Stromal cell of bone marrow (primary cell): ENCODE results near the gene ARF1.

Experiments
- DNase-seq: peaks from one replicate; pipeline ENCODE4 v3.0.0-alpha.2; 2012; ENCODE audit warnings: low read depth

ARF1 gene

GRCh38 chr1:228082214-228082917, at the start of gene ARF1:
ARF1 (plus strand) TSS chr1:228082708; CDS start chr1:228097115, 14,407 bp downstream.
- DNase-seq = peak; percentile 85

- DNase-seq = no peak
Measured at GRCh38 chr1:228033376-228033775, 49.1 kb upstream of the ARF1 start.

- no peak for DNase-seq
Measured at GRCh38 chr1:228034954-228035837, 47.3 kb upstream of the ARF1 start.

GRCh38 chr1:228035844-228036243, 46.7 kb upstream of the ARF1 start:
- no peak for DNase-seq

- no peak for DNase-seq
Measured at GRCh38 chr1:228036701-228037231, 45.7 kb upstream of the ARF1 start.

GRCh38 chr1:228037401-228038386, 44.8 kb upstream of the ARF1 start:
- DNase-seq = no peak

GRCh38 chr1:228038387-228039005, 44.0 kb upstream of the ARF1 start:
- no peak for DNase-seq

GRCh38 chr1:228039006-228039903, 43.3 kb upstream of the ARF1 start:
- DNase-seq = no peak

- no peak for DNase-seq
Measured at GRCh38 chr1:228039986-228040385, 42.5 kb upstream of the ARF1 start.

GRCh38 chr1:228041316-228041715, 41.2 kb upstream of the ARF1 start:
- DNase-seq = no peak

- no peak for DNase-seq
Measured at GRCh38 chr1:228042508-228042907, 40.0 kb upstream of the ARF1 start.

- DNase-seq = no peak
Measured at GRCh38 chr1:228043281-228043848, 39.1 kb upstream of the ARF1 start.

- DNase-seq = no peak
Measured at GRCh38 chr1:228044961-228045360, 37.5 kb upstream of the ARF1 start.

GRCh38 chr1:228045405-228045804, 37.1 kb upstream of the ARF1 start:
- no peak for DNase-seq

- no peak for DNase-seq
Measured at GRCh38 chr1:228045871-228046270, 36.6 kb upstream of the ARF1 start.

- no peak for DNase-seq
Measured at GRCh38 chr1:228046421-228047182, 35.9 kb upstream of the ARF1 start.

- DNase-seq = no peak
Measured at GRCh38 chr1:228047183-228047466, 35.4 kb upstream of the ARF1 start.

GRCh38 chr1:228048120-228048519, 34.4 kb upstream of the ARF1 start:
- DNase-seq = no peak

- DNase-seq = no peak
Measured at GRCh38 chr1:228048659-228049298, 33.7 kb upstream of the ARF1 start.
